HL-60 (cell line): ENCODE data around the gene GGACT.

Experiments
- CTCF ChIP-seq: IDR thresholded peaks from one replicate; pipeline ENCODE4 v1.5.1; 2011; ENCODE audit warnings: low read length, control low read depth, inconsistent platforms; ENCODE audit not compliant: insufficient read depth
- GABPA ChIP-seq: IDR thresholded peaks from 2 replicates; pipeline ENCODE4 v1.6.1; 2012; ENCODE audit warnings: low read depth
- POLR2AphosphoS5 ChIP-seq: IDR thresholded peaks from 2 replicates; pipeline ENCODE4 v1.6.1; 2012; ENCODE audit warnings: low read depth
- SPI1 ChIP-seq: IDR thresholded peaks from 2 replicates; pipeline ENCODE4 v1.6.1; 2012; ENCODE audit warnings: low read depth, mild to moderate bottlenecking, borderline replicate concordance
- TF ChIP-seq, protein P1 (sequence below): IDR thresholded peaks from 2 replicates; pipeline ENCODE4 v1.6.1; 2012; ENCODE audit warnings: low read depth; ENCODE audit not compliant: insufficient replicate concordance

DNA sequence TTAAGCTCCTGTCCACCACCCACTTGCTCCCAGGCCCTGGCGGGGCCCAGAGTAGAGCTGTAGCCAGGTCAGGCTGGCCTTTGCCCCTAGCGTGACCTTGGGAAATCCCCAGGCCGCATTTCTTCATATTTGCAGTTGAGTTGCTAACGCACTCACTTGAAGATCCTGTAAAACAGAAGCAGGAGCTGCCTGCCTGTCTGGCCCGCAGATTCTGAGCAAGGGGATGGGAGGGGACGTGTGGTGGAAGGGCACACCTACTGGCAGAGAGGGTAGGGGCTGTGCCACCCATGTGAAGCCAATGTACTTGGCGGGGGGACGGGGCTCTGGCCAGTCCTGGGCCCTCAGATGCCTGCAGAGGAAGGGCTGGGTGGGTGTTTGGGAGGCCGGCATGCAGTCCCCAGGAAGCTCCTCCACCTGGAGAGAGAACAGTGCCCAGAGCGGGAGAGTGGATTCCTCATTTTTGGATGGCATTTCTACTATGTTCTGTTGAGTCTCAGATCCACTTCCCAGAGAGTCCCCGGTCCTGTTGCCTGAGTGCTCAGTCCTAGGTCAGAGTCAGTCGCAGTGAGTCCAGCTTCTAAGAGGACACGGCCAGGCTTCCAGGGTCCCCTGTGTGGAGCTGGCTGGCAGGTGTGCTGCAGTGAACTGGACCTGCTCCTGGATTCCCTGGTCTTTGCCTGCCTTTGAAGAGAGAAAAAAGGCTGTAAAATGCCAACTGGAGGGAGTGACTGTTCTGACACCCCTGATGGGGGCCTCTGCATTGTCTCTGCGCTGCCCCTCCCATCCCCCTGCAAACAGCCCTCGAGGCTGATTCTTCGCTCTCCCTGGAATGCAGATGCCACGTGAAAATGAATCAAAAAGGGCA, 62.9 kb downstream of the GGACT start:
- no peak for TF ChIP-seq CTCF
- no peak for TF ChIP-seq POLR2AphosphoS5
- TF ChIP-seq, protein P1, sequence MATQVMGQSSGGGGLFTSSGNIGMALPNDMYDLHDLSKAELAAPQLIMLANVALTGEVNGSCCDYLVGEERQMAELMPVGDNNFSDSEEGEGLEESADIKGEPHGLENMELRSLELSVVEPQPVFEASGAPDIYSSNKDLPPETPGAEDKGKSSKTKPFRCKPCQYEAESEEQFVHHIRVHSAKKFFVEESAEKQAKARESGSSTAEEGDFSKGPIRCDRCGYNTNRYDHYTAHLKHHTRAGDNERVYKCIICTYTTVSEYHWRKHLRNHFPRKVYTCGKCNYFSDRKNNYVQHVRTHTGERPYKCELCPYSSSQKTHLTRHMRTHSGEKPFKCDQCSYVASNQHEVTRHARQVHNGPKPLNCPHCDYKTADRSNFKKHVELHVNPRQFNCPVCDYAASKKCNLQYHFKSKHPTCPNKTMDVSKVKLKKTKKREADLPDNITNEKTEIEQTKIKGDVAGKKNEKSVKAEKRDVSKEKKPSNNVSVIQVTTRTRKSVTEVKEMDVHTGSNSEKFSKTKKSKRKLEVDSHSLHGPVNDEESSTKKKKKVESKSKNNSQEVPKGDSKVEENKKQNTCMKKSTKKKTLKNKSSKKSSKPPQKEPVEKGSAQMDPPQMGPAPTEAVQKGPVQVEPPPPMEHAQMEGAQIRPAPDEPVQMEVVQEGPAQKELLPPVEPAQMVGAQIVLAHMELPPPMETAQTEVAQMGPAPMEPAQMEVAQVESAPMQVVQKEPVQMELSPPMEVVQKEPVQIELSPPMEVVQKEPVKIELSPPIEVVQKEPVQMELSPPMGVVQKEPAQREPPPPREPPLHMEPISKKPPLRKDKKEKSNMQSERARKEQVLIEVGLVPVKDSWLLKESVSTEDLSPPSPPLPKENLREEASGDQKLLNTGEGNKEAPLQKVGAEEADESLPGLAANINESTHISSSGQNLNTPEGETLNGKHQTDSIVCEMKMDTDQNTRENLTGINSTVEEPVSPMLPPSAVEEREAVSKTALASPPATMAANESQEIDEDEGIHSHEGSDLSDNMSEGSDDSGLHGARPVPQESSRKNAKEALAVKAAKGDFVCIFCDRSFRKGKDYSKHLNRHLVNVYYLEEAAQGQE = no peak
- TF ChIP-seq GABPA = no peak
- TF ChIP-seq SPI1 = no peak
